WERI-Rb-1 (cell line): ENCODE measurements around the gene FKBP8.

ENCODE experiments used
- DNase-seq: peaks from one replicate; pipeline ENCODE4 v3.0.0-alpha.2; 2020
- H3K27ac ChIP-seq: fragments of 250-450 bp; sonication (Bioruptor Pico); 2 replicates; pipeline ENCODE4 v1.5.1; 2020; ENCODE audit warnings: mild to moderate bottlenecking, moderate library complexity
- H3K27me3 ChIP-seq: fragments of 250-450 bp; sonication (Bioruptor Pico); 2 replicates; pipeline ENCODE4 v1.5.1; 2021; ENCODE audit warnings: mild to moderate bottlenecking, low read depth, moderate library complexity; ENCODE audit not compliant: insufficient read depth, severe bottlenecking
- H3K36me3 ChIP-seq: fragments of 250-450 bp; sonication (Bioruptor Pico); 2 replicates; pipeline ENCODE4 v1.5.1; 2020; ENCODE audit warnings: mild to moderate bottlenecking, moderate library complexity
- H3K4me3 ChIP-seq: 2 replicates; pipeline ENCODE4 v1.5.1; 2011; ENCODE audit warnings: low read depth, mild to moderate bottlenecking, control low read depth, low read length
- H3K9me3 ChIP-seq: fragments of 250-450 bp; sonication (Bioruptor Pico); 2 replicates; pipeline ENCODE4 v1.5.1; 2021; ENCODE audit warnings: mild to moderate bottlenecking, moderate library complexity; ENCODE audit not compliant: severe bottlenecking
- CTCF ChIP-seq: IDR thresholded peaks from 2 replicates; pipeline ENCODE4 v1.5.1; 2011; ENCODE audit warnings: low read depth, mild to moderate bottlenecking, control low read depth, inconsistent platforms, low read length

The FKBP8 gene

GRCh38 chr19:18566953-18567352, 23.6 kb upstream of the FKBP8 start:
- H3K36me3 ChIP-seq = peaks cover 71% of the 10 kb centered on the region

GRCh38 chr19:18562086-18562485, 18.7 kb upstream of the FKBP8 start:
- no peak for TF ChIP-seq CTCF
- no peak for DNase-seq
- Histone ChIP-seq H3K9me3 (no peaks in the 10 kb centered on the region), H3K27me3 (no peaks in the 10 kb centered on the region), H3K36me3 (peaks cover 47% of the 10 kb centered on the region), H3K27ac (no peak overlapping the region), H3K4me3 (no peak overlapping the region)

More at GRCh38 chr19:18566953-18567352, 23.6 kb upstream of the FKBP8 start:
- Histone ChIP-seq H3K27ac (no peak overlapping the region), H3K4me3 (no peak overlapping the region), H3K27me3 (no peaks in the 10 kb centered on the region), H3K9me3 (no peaks in the 10 kb centered on the region)
- no peak for DNase-seq
- TF ChIP-seq CTCF = no peak

GRCh38 chr19:18559685-18560084, 16.3 kb upstream of the FKBP8 start:
- H3K27me3 ChIP-seq = no peaks in the 10 kb centered on the region
- no peak for DNase-seq
- TF ChIP-seq CTCF = no peak
- no peak overlapping the region for H3K27ac ChIP-seq
- H3K9me3 ChIP-seq = no peaks in the 10 kb centered on the region
- H3K36me3 ChIP-seq = peaks cover 29% of the 10 kb centered on the region
- no peak overlapping the region for H3K4me3 ChIP-seq

GRCh38 chr19:18558604-18559003, 15.2 kb upstream of the FKBP8 start:
- Histone ChIP-seq H3K4me3 (peak overlapping the region; percentile 69), H3K27ac (peak overlapping the region; percentile 25; the same call in 1 of the 2 replicates), H3K36me3 (peaks cover 18% of the 10 kb centered on the region), H3K9me3 (no peaks in the 10 kb centered on the region), H3K27me3 (no peaks in the 10 kb centered on the region)
- DNase-seq = no peak
- TF ChIP-seq CTCF = no peak

GRCh38 chr19:18558202-18558555, 14.8 kb upstream of the FKBP8 start:
- Histone ChIP-seq H3K27ac (peak overlapping the region; percentile 25; the same call in 1 of the 2 replicates), H3K9me3 (no peaks in the 10 kb centered on the region), H3K4me3 (peak overlapping the region; percentile 69), H3K36me3 (peaks cover 14% of the 10 kb centered on the region), H3K27me3 (no peaks in the 10 kb centered on the region)
- no peak for DNase-seq
- no peak for TF ChIP-seq CTCF
